K562 (cell line): ENCODE measurements around the gene AIFM1.

Source experiments
- CTCF ChIP-seq, 3 experiments: IDR thresholded peaks in 2 of 3; conservative IDR thresholded peaks in 1 of 3; 2 replicates each; pipeline ENCODE4 v1.5.1; 2011 to 2012; ENCODE audit warnings: low read length in 3 of 3, mild to moderate bottlenecking in 3 of 3, control low read depth in 2 of 3, improper control_type of control experiment in 1 of 3, inconsistent platforms in 1 of 3, low read depth in 1 of 3, mixed read lengths in 1 of 3, moderate library complexity in 1 of 3; ENCODE audit not compliant: insufficient read depth in 2 of 3
- GATA2 ChIP-seq: sonication (generic); formaldehyde crosslinking; IDR thresholded peaks from 2 replicates; pipeline ENCODE4 v1.4.0; 2020; ENCODE audit warnings: mild to moderate bottlenecking, missing genetic modification reagents
- MXI1 ChIP-seq: IDR thresholded peaks from 2 replicates; pipeline ENCODE4 v1.6.1; 2011; ENCODE audit warnings: low read depth, mild to moderate bottlenecking, improper control_type of control experiment, low read length
- MYNN ChIP-seq, 2 experiments: sonication (generic); formaldehyde crosslinking in 1 of 2; IDR thresholded peaks; 2 replicates each; pipeline versions ENCODE4 v1.5.0 to v1.6.1; 2016 to 2020; ENCODE audit warnings: antibody characterized with exemption in 1 of 2, missing genetic modification reagents in 1 of 2
- PHTF2 ChIP-seq: fragments of 250-450 bp; sonication (Bioruptor Pico); IDR thresholded peaks from 2 replicates; pipeline ENCODE4 v1.5.0; 2021; ENCODE audit warnings: mild to moderate bottlenecking
- SMAD4 ChIP-seq: fragments of 250-450 bp; sonication (Bioruptor Pico); conservative IDR thresholded peaks from 2 replicates; pipeline ENCODE4 v1.8.0; 2021; ENCODE audit warnings: inconsistent platforms, mild to moderate bottlenecking, moderate library complexity
- TEAD2 ChIP-seq: fragments of 450-650 bp; IDR thresholded peaks from 2 replicates; pipeline ENCODE4 v1.6.1; 2016; ENCODE audit warnings: missing genetic modification characterization, control low read depth, missing compliant biosample characterization
- ZBTB33 ChIP-seq: sonication (generic); formaldehyde crosslinking; IDR thresholded peaks from 2 replicates; pipeline ENCODE4 v1.8.1; 2023; ENCODE audit warnings: mild to moderate bottlenecking, missing genetic modification reagents
- ZFX ChIP-seq: sonication (generic); formaldehyde crosslinking; IDR thresholded peaks from 2 replicates; pipeline ENCODE4 v1.8.0; 2022; ENCODE audit warnings: mild to moderate bottlenecking, missing genetic modification reagents, moderate library complexity
- ZNF217 ChIP-seq: sonication (generic); formaldehyde crosslinking; IDR thresholded peaks from 2 replicates; pipeline ENCODE4 v1.8.0; 2022; ENCODE audit warnings: mild to moderate bottlenecking, missing genetic modification reagents
- TF ChIP-seq, protein P1 (sequence below), 2 experiments: fragments of 450-650 bp; IDR thresholded peaks; 2 replicates each; pipeline ENCODE4 v1.6.1; 2016
- TF ChIP-seq, protein P2 (sequence below): fragments of 450-650 bp; formaldehyde crosslinking; IDR thresholded peaks from 2 replicates; pipeline ENCODE4 v1.4.0; 2020; ENCODE audit warnings: mild to moderate bottlenecking, moderate library complexity

- TF ChIP-seq, protein P1, sequence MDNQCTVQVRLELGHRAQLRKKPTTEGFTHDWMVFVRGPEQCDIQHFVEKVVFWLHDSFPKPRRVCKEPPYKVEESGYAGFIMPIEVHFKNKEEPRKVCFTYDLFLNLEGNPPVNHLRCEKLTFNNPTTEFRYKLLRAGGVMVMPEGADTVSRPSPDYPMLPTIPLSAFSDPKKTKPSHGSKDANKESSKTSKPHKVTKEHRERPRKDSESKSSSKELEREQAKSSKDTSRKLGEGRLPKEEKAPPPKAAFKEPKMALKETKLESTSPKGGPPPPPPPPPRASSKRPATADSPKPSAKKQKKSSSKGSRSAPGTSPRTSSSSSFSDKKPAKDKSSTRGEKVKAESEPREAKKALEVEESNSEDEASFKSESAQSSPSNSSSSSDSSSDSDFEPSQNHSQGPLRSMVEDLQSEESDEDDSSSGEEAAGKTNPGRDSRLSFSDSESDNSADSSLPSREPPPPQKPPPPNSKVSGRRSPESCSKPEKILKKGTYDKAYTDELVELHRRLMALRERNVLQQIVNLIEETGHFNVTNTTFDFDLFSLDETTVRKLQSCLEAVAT (IDR thresholded peaks at IDR 0.05) = no peak
- TF ChIP-seq ZBTB33 (CRISPR knock-in tag) (no peak), MYNN (IDR thresholded peaks at IDR 0.05) (no peak), MYNN (CRISPR knock-in tag; IDR thresholded peaks at IDR 0.05) (no peak), TEAD2 (tag) (no peak), ZNF217 (CRISPR knock-in tag) (no peak), MXI1 (no peak), SMAD4 (CRISPR knock-in tag) (no peak), CTCF (IDR thresholded peaks at IDR 0.05 in 2 of 3, conservative IDR thresholded peaks at IDR 0.05 in 1 of 3; ENCODE audit: insufficient read depth in 2 of 3, low read depth in 1 of 3, low read length in 3 of 3) (no peak), ZFX (no peak), PHTF2 (CRISPR knock-in tag) (no peak), GATA2 (CRISPR knock-in tag) (no peak)
- TF ChIP-seq, protein P2, sequence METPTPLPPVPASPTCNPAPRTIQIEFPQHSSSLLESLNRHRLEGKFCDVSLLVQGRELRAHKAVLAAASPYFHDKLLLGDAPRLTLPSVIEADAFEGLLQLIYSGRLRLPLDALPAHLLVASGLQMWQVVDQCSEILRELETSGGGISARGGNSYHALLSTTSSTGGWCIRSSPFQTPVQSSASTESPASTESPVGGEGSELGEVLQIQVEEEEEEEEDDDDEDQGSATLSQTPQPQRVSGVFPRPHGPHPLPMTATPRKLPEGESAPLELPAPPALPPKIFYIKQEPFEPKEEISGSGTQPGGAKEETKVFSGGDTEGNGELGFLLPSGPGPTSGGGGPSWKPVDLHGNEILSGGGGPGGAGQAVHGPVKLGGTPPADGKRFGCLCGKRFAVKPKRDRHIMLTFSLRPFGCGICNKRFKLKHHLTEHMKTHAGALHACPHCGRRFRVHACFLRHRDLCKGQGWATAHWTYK (CRISPR knock-in tag) = no peak
These were observed 34.7 kb downstream of the AIFM1 start for GRCh38 chrX:130130990-130131389.
